Colonic mucosa (tissue), 4 donors: ENCODE results near the gene NFE2L1. TPM values are rescaled to one million over a fixed set of nuclear protein-coding genes. Genes with fewer than 3 reads are reported as not detected.

ENCODE experiments used
- DNase-seq: peaks from one replicate; pipeline ENCODE4 v3.0.0-alpha.2; 2020
- H3K27ac ChIP-seq: fragments of 200-600 bp; one replicate; pipeline ENCODE4 v1.8.0; 2021
- H3K27me3 ChIP-seq: fragments of 200-600 bp; one replicate; pipeline ENCODE4 v1.8.0; 2021
- H3K36me3 ChIP-seq: fragments of 200-600 bp; one replicate; pipeline ENCODE4 v1.8.0; 2021
- H3K4me1 ChIP-seq: fragments of 200-600 bp; one replicate; pipeline ENCODE4 v1.8.0; 2021; ENCODE audit warnings: mild to moderate bottlenecking
- H3K4me3 ChIP-seq: fragments of 200-600 bp; one replicate; pipeline ENCODE4 v1.8.0; 2021
- H3K9ac ChIP-seq, 2 donors: one replicate each; pipeline ENCODE4 v1.7.0; 2013; ENCODE audit warnings: control low read depth in 2 of 2, low read depth in 2 of 2, low read length in 2 of 2
- H3K9me3 ChIP-seq: fragments of 200-600 bp; one replicate; pipeline ENCODE4 v1.8.0; 2021
- intact Hi-C: fragments of 100-400 bp; cut with DNase I; formaldehyde crosslinking; loops from one replicate; pipeline ENCODE4 v1.14.1; 2022
- total RNA-seq, 2 donors: library from RNA; stranded (reverse); fragmentation: NEBNext Ultra II Directional in 1 of 2; extraction: Animal tissue kit (Norgen Biotek cat#: 25700) in 1 of 2; gene quantifications; one replicate each; pipeline ENCODE4 v1.2.1, GENCODE V29; 2021
- TF ChIP-seq, protein P1 (sequence below): fragments of 200-600 bp; IDR thresholded peaks from one replicate; pipeline ENCODE4 v1.8.0; 2022; ENCODE audit warnings: antibody characterized with exemption, mild to moderate bottlenecking
- donor health status: healthy.
- donor health status: DM: no; HTN: no; CAD: no.
- donor health status: DM: no; HTN: no; CAD: no.

The NFE2L1 gene
- total RNA-seq, 2 donors from 2014 or later: 158 to 264 TPM

DNA sequence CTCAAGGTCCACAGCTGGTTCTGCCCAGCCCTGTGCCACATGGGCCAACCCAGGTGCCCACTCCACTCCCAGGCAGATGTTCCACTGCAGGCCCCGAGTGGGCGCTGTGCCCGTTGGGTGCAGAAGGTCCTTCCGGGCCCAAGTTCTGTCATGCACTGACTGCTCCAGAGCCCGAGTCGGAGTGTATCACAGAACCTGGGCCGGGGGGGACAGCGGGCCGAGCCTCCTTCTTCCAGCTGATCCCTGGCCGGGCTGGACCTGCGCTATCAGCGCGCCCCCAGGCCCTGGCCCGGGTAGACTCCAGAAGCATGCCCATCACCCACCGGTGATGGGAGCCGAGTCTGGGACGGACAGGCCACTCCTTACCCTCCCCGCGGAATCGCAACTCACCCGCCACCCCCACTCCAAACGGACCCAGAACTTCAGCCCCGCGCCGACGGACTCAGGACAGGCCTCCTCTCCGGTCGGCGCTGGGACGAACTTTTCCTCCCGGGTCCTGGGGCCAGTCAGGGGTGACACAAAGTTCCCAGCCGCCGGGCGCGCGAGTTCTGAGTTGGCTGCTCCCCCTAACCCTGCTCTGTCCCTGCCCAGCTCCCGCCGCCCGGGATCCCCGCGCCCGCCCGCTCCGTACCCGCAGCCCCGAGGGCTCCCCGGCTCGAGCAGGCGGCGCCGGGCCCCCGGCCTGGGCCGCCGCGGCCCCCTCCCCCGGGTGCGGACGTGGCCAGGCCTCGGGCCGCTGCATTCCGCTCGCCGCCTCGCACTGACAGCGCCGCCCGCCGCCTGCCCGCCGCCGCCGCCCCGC is 10.9 kb upstream of the NFE2L1 start, which contains the start of gene COPZ2:
Gene COPZ2 (minus strand): TSS at position 762 of the 802 bp plus-strand sequence. CDS start 20 bp downstream, at position 742.
- H3K4me3 ChIP-seq: peak within 1 kb of the TSS; percentile 71
- H3K4me1 ChIP-seq: peaks cover 5% of the 10 kb centered on the region
- H3K27me3 ChIP-seq: no peaks in the 10 kb centered on the region
- DNase-seq: peak; percentile 53
- peak within 1 kb of the TSS; percentile 34 to 69 for H3K9ac ChIP-seq
- intact Hi-C loops: no loop called here
- no peaks in the 10 kb centered on the region for H3K9me3 ChIP-seq
- H3K36me3 ChIP-seq: no peaks in the 10 kb centered on the region
- H3K27ac ChIP-seq: no peak within 1 kb of the TSS
- TF ChIP-seq, protein P1, sequence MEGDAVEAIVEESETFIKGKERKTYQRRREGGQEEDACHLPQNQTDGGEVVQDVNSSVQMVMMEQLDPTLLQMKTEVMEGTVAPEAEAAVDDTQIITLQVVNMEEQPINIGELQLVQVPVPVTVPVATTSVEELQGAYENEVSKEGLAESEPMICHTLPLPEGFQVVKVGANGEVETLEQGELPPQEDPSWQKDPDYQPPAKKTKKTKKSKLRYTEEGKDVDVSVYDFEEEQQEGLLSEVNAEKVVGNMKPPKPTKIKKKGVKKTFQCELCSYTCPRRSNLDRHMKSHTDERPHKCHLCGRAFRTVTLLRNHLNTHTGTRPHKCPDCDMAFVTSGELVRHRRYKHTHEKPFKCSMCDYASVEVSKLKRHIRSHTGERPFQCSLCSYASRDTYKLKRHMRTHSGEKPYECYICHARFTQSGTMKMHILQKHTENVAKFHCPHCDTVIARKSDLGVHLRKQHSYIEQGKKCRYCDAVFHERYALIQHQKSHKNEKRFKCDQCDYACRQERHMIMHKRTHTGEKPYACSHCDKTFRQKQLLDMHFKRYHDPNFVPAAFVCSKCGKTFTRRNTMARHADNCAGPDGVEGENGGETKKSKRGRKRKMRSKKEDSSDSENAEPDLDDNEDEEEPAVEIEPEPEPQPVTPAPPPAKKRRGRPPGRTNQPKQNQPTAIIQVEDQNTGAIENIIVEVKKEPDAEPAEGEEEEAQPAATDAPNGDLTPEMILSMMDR: peak; percentile 47

DNA sequence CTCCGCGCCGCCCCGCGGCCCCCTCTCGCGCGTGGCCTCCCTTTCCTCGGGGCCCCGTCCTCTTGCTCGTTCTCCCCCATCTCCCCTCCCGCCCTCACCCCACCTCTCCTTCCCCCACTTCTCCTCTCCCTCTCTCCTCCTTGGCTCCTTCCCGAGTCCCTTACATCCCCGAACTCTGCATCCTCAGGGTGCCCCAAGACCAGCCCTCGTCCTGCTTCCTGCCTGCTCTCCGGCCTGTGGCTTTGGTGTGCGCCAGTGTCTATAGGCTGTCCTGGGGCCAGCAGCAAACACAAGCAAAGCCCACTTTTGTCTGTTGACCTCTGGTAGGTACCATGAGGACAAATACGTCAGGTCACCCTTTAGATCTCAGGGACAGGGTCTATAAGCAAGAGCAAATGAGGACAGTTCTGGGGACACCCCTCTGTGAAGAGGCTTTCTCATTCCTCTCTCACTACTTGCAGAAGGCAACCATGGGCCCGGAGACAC is 10.3 kb upstream of the NFE2L1 start:
- intact Hi-C loops: no loop called here
- Histone ChIP-seq H3K27ac (no peak overlapping the region), H3K36me3 (no peaks in the 10 kb centered on the region), H3K27me3 (no peaks in the 10 kb centered on the region), H3K9me3 (no peaks in the 10 kb centered on the region), H3K9ac (peak overlapping the region; percentile 9 to 35), H3K4me3 (no peak overlapping the region), H3K4me1 (peaks cover 5% of the 10 kb centered on the region)
- DNase-seq: no peak
- TF ChIP-seq, protein P1: no peak

DNA sequence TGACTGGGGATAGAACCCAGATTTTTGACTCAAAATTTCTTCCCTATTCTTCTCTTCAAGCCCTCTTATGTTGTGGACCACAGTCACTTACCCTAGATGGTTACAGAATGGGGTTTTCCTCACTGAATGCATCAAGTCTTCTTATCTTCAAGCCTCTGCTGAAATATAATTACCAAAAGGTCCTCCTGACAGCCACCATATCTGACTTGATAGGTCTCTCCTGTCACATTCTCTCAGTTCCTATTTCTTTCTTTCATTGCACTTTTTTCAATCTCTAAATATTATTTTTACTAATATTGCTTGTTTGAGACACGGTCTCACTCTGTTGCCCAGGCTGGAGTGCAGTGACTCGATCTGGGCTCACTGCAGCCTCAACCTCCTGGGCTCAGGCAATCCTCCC is 9.5 kb upstream of the NFE2L1 start:
- no peak for DNase-seq
- no peak overlapping the region for H3K9ac ChIP-seq
- H3K36me3 ChIP-seq: no peaks in the 10 kb centered on the region
- H3K9me3 ChIP-seq: no peaks in the 10 kb centered on the region
- no peaks in the 10 kb centered on the region for H3K27me3 ChIP-seq
- intact Hi-C loops: no loop called here
- no peak overlapping the region for H3K4me3 ChIP-seq
- TF ChIP-seq, protein P1: no peak
- no peak overlapping the region for H3K27ac ChIP-seq
- peaks cover 5% of the 10 kb centered on the region for H3K4me1 ChIP-seq

DNA sequence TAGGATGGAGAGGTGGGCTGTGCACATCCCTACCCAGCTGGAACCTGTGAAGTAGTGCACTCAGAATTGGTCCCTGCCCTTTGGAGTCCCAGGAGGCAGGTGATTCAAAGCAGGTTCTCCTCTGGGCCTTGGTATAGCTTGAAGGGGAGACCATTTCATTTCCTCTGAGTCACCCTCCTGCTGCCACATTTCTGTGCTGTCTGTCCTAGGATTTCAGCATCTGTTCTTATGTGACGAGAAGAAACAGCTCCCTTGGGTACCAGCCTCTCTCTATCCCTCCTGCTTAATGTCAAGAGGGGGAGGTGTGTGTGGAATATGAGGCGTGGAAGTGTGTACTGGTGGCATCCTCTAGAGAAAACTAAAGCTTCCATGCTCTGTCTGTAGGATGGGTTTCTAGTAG is 5.0 kb upstream of the NFE2L1 start:
- no peaks in the 10 kb centered on the region for H3K36me3 ChIP-seq
- H3K9me3 ChIP-seq: no peaks in the 10 kb centered on the region
- no peak for DNase-seq
- H3K27me3 ChIP-seq: no peaks in the 10 kb centered on the region
- intact Hi-C loops: no loop called here
- H3K4me3 ChIP-seq: no peak overlapping the region
- H3K9ac ChIP-seq: no peak overlapping the region
- TF ChIP-seq, protein P1: no peak
- H3K27ac ChIP-seq: no peak overlapping the region
- peaks cover 8% of the 10 kb centered on the region for H3K4me1 ChIP-seq

DNA sequence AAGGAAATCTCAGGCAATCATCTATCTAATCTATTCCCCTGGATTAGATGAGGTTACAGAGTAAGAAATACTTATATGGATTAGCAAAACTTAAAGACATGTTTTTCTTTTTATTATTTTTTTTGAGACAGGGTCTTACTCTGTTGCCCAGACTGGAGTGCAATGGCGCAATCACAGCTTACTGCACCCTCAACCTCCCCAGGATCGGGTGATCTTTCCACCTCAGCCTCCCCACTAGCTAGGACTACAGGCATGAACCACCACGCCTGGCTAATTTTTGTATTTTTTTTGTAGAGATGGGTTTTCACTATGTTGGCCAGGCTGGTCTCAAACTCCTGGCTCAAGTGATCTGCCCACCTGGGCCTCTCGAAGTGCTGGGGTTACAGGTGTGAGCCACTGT is 3.3 kb upstream of the NFE2L1 start:
- H3K27ac ChIP-seq: no peak overlapping the region
- H3K9me3 ChIP-seq: no peaks in the 10 kb centered on the region
- H3K4me1 ChIP-seq: peaks cover 8% of the 10 kb centered on the region
- DNase-seq: no peak
- no peaks in the 10 kb centered on the region for H3K36me3 ChIP-seq
- intact Hi-C loops: no loop called here
- no peak overlapping the region for H3K4me3 ChIP-seq
- no peaks in the 10 kb centered on the region for H3K27me3 ChIP-seq
- no peak overlapping the region for H3K9ac ChIP-seq
- TF ChIP-seq, protein P1: no peak
